Germinal center (tissue), 1 donor: Measurements from ENCODE around the gene AIG1.
"Not testable (repeated sequence)": the region's sequence is repeated elsewhere in the genome, so short reads cannot be mapped to it uniquely, and the experiment has no call there.

Source experiments
- DNase-seq: peaks from one replicate; pipeline ENCODE4 v3.0.0; 2012; ENCODE audit warnings: mixed read lengths, low spot score

Gene AIG1, protein sequence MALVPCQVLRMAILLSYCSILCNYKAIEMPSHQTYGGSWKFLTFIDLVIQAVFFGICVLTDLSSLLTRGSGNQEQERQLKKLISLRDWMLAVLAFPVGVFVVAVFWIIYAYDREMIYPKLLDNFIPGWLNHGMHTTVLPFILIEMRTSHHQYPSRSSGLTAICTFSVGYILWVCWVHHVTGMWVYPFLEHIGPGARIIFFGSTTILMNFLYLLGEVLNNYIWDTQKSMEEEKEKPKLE

GRCh38 chr6:143060806-143061596 lies at the start of gene AIG1:
Gene AIG1, plus strand, starts transcription at chr6:143060889. Its CDS starts 37 bp downstream, at chr6:143060926.
- DNase-seq: peak; percentile 35

- DNase-seq: no peak
Measured at GRCh38 chr6:143014764-143015163, 45.9 kb upstream of the AIG1 start.

- DNase-seq: no peak
Measured at GRCh38 chr6:143015300-143015706, 45.4 kb upstream of the AIG1 start.

DNA sequence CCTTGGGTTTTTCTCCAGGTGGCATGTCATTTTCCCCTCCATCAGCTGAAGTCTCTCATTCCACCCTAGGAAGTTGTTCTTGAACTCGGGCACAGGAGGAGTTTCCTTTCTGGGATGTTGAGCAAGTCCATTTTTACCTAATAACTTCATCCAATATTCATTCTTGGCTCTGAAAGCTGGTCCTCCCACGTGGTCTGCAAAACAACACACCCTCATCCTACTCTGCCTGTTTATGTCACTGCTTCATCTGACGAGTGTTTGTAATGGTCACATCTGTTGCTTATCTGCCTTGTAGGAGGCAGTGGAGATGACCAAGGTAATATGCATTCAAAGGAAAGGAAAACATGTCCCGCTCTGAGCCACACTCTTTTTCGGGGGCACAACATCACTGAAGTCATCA lies 41.7 kb upstream of the AIG1 start:
- DNase-seq: no peak

- not testable (repeated sequence) for DNase-seq
Measured at GRCh38 chr6:143020862-143021261, 39.8 kb upstream of the AIG1 start.

DNA sequence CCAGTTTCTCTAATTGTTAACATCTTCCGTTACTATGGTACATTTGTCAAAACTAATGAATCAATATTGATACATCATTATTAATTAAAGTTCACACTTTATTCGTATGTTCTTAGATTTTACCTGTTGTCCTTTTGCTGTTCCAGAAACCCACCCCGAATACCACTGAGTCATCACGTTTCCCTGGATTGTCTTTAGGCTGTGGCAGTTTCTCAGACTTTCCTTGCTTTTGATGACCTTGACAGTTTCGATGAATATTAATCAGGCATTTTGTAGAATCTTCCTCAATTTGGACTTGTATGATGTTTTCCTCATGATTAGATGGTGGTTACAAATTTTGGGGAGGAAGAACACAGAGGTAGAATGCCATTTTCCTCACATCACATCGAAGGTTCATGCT lies 39.1 kb upstream of the AIG1 start:
- no peak for DNase-seq

DNA sequence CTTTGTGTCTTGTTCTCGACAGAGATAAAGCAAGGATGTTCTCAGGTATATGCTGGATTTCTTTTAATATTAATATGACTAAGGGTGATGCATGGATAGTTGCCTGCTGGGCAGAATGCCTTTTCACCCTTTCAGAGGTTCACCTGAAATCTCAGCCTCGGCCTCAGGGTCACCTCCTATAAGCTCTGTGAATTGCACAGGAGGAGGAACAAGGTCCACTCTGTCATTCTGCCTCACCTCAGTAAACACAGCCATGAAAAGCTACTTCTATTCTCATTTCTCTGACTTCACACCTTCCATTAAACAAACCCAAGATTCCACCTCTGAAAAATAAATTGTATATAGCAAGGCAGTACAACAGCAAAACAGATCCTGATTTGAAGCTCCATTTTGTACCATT lies 38.1 kb upstream of the AIG1 start:
- no peak for DNase-seq

DNA sequence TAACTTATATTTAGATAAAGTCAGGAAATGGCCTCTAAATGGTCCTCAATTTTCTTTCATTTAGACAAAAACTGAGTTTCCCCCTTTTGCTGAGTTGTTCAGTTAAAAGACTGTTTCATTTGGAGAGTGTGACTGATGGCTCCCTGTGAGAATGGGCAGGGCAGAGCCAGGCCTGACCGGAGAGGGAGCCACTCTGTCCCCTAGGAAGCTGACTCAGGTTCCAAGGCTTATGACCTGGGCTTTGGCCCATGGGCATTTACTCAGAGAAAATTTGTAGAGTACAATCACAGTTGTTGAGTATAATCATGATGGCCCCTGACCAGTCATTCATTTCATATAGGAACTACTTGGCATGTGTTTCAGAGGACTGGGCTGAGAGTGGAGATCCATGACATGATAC lies 37.0 kb upstream of the AIG1 start:
- DNase-seq: no peak

DNA sequence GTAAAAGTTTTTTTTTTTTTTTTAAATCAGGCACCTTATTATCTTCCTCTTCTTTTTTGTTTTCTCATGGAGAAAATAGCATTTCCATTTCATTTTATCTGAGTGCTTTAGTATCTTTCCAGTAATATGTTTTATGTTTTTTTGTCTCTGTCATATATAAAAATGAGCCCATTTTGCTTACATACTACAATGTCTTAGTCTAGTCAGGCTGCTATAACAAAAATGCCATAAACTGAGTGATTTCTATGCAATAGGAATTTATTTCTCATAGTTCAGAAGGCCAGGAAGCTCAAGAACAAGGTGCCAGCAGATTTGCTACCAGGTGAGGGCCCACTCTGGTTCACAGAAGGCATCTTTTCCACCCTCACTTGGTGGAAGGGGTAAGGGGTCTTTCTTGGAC lies 35.7 kb upstream of the AIG1 start:
- no peak for DNase-seq

- peak; percentile 15 for DNase-seq
Measured at GRCh38 chr6:143026696-143027449, 33.8 kb upstream of the AIG1 start.

DNA sequence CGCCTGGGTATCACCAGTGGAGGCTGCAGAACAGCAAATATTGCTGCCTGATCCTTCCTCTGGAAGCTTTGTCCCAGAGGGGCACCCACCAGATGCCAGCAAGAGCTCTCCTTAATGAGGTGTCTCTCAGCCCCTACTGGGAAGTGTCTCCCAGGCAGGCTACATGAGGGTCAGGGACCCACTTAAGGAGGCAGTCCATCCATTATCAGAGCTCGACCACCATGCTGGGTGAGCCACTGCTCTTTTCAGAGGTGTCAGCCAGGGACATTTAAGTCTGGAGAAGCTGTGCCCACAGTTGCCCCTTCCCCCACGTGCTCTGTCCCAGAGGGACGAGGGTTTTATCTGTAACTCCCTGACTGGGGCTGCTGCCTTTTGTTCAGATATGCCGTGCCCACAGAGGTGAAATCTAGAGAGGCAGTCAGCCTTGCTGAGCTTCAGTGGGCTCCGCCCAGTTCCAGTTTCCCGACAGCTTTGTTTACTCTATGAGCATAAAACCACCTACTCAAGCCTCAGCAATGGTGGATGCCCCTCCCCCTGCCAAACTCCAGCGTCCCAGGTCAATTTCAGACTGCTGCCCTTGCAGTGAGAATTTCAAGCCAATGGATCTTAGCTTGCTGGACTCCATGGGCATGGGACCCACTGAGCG lies 25.9 kb upstream of the AIG1 start:
- no peak for DNase-seq

- DNase-seq: no peak
Measured at GRCh38 chr6:143037470-143037869, 23.2 kb upstream of the AIG1 start.

GRCh38 chr6:143038833-143039232 lies 21.9 kb upstream of the AIG1 start:
- DNase-seq: no peak

DNA sequence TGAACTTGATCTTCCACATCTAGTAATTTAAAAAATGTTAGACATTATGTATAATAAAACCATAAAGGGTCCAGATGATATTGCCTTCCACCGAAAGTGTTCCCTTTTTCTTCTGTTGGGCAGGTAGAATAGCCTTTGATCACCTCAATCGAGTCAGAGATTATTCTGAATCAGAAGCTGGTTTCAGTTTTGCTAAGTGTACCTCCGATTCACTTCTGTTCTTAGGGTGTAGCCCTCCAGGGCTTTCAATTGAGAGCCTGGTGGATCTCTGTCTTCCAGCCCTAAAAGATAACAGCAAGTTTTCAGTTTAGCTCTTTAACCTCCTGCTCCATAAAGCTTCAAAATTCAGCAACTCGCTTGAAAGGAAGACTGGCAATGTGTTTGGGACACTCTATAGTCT lies 21.1 kb upstream of the AIG1 start:
- no peak for DNase-seq

- no peak for DNase-seq
Measured at GRCh38 chr6:143040018-143040417, 20.7 kb upstream of the AIG1 start.

DNA sequence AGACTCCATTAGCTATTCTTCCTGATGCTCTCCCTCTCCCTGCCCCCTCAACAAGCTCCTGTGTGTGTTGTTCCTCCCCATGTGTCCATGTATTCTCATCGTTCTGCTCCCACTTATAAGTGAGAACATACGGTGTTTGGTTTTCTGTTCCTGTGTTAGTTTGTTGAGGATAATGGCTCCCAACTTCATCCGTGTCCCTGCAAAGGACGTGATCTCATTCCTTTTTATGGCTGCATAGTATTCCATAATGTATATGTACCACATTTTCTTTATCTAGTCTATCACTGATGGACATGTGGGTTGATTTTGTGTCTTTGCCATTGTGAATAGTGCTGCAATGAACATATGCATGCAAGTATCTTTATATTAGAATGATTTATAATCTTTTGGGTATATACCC lies 16.3 kb upstream of the AIG1 start:
- not testable (repeated sequence) for DNase-seq

DNA sequence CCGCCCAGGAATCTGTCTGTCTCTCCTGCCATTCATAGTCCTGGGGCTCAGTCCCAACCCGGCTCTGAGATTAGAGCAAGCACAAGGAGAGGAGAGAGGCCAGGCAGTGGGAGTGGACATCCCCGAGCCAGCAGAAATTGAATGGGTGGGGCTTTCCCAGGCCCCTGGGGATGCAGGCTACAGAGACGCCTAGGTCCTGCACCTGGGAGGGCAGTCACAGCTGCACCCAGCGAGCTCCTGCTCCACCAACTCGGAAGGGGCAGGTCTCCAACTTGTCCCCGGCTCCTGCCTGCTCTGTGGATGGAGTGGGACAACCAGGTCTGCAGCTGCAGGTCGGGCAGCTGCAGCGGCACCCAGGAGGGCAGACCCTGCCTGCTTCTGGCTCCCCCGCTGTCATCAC lies 11.1 kb upstream of the AIG1 start:
- DNase-seq: no peak

- no peak for DNase-seq
Measured at GRCh38 chr6:143050509-143050908, 10.2 kb upstream of the AIG1 start.

GRCh38 chr6:143052282-143052681 lies 8.4 kb upstream of the AIG1 start:
- no peak for DNase-seq

GRCh38 chr6:143053856-143054255 lies 6.8 kb upstream of the AIG1 start:
- no peak for DNase-seq

DNA sequence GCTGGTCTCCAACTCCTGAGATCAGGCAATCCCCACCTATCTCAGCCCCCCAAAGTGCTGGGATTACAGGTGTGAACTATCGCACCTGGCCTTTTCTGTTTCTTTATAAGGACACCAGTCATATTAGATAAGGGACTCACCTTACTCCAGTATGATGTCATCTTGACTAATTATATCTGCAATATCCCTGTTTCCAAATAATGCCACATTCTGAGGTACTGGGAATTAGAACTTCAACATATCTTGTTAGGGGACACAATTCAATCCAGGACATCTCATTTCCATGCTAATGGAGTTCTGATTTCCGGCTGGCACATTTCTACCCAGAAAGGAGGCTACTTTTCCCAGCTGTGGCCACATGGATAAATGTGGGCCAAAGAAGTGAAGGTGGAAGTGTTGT lies 6.4 kb upstream of the AIG1 start:
- DNase-seq: no peak

DNA sequence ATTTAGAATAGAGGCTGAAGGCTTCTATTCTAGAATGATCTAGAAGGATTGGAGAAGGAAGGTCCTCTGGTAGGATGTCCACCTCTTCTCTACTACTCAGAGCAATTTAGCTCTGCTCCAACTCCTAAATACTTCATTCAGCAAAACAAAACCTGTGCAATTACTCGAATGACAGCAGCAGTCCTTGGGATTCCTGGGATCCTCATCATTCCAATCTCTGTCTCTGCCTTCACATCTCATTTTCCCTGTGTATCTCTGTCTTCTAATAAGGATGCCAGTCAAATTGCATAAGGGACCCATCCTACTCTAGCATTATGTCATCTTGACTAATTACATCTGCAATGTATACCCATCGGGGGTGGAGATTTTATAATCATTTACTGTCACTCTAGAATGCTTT lies 5.5 kb upstream of the AIG1 start:
- no peak for DNase-seq

DNA sequence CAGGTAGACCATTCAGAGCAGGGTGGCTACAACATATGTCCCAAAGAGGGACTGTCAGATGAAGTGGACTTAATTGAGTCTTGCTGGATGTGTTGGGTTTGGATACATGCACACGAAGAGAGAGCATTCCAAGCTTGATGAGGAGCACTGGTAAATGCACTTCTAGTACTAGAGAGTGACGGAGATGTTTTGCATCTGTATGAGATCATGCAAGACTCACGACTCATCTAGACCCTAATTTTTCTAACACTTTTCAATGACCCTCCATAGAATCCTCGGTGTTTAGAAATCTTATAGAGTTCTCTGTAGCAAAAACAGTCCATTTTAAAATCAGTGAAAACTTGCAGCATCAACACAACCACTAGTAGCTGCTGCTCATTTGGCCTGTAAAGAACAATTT lies 4.8 kb upstream of the AIG1 start:
- DNase-seq: no peak
